Heart left ventricle (tissue), 16 donors: ENCODE measurements around the gene SLC16A10. TPM values are rescaled to one million over a fixed set of nuclear protein-coding genes. Genes with fewer than 3 reads are reported as not detected.

Experiments
- ATAC-seq, 4 donors: fragments of 200-7000 bp; cut with Tn5 transposase; one replicate each; pipeline ENCODE4 v1.9.1; 2020 to 2022; ENCODE audit warnings: moderate library complexity in 4 of 4, mild to moderate bottlenecking in 3 of 4, moderate number of reproducible peaks in 1 of 4
- DNase-seq, 5 donors: peaks; one replicate each; pipeline ENCODE4 v3.0.0-alpha.2; 2020
- H3K27ac ChIP-seq, 12 donors: fragments of 200-600 bp; sonication (generic) in 4 of 12; one replicate each; pipeline versions ENCODE4 v1.5.0 to v1.8.0; 2016 to 2022; ENCODE audit warnings: mild to moderate bottlenecking in 2 of 12
- H3K27me3 ChIP-seq, 9 donors: fragments of 200-600 bp; sonication (generic) in 2 of 9; one replicate each; pipeline versions ENCODE4 v1.5.1 to v1.8.0; 2016 to 2022; ENCODE audit warnings: mild to moderate bottlenecking in 3 of 9
- H3K36me3 ChIP-seq, 9 donors: fragments of 200-600 bp; sonication (generic) in 2 of 9; one replicate each; pipeline versions ENCODE4 v1.5.0 to v1.8.0; 2018 to 2022; ENCODE audit warnings: mild to moderate bottlenecking in 2 of 9
- H3K4me1 ChIP-seq, 12 donors: fragments of 200-600 bp; sonication (generic) in 4 of 12; one replicate each; pipeline versions ENCODE4 v1.5.0 to v1.8.0; 2016 to 2022; ENCODE audit warnings: mild to moderate bottlenecking in 3 of 12
- H3K4me3 ChIP-seq, 12 donors: fragments of 200-600 bp; sonication (generic) in 4 of 12; one replicate each; pipeline versions ENCODE4 v1.5.0 to v1.8.0; 2017 to 2022; ENCODE audit warnings: mild to moderate bottlenecking in 9 of 12, moderate library complexity in 4 of 12
- H3K9me3 ChIP-seq, 12 donors: fragments of 200-600 bp; sonication (generic) in 4 of 12; one replicate each; pipeline versions ENCODE4 v1.5.0 to v1.8.0; 2016 to 2022; ENCODE audit warnings: mild to moderate bottlenecking in 1 of 12
- CTCF ChIP-seq, 12 donors: fragments of 200-600 bp; sonication (generic) in 4 of 12; IDR thresholded peaks; one replicate each; pipeline versions ENCODE4 v1.5.0 to v1.8.0; 2018 to 2022; ENCODE audit warnings: antibody characterized with exemption in 12 of 12, mild to moderate bottlenecking in 5 of 12
- POLR2A ChIP-seq, 2 donors: fragments of 450-650 bp; IDR thresholded peaks; one replicate each; pipeline ENCODE4 v1.6.1; 2017; ENCODE audit warnings: antibody characterized with exemption in 2 of 2, mild to moderate bottlenecking in 2 of 2, moderate library complexity in 2 of 2
- WGBS, 4 donors: extraction: QIAGEN DNeasy Blood & Tissue Kit in 2 of 4; methylation state at CpG; one replicate each; pipeline versions ENCODE4 v1.1.5 to v1.1.7; 2013 to 2018; 5-methylcytosine and 5-hydroxymethylcytosine counted together
- intact Hi-C, 10 donors: fragments of 100-400 bp; cut with DNase I; formaldehyde crosslinking; loops; one replicate each; pipeline versions ENCODE4 v1.11.1 to v1.14.2; 2022
- polyA plus RNA-seq, 2 donors: library from polyadenylated mRNA; stranded (reverse); fragments of 200-250 nt; gene quantifications; one replicate each; pipeline ENCODE4 v1.2.3, GENCODE V29; 2013
- total RNA-seq, 9 donors: library from RNA; depleted of rRNA in 2 of 9; stranded (reverse); fragments of >200 nt in 2 of 9; fragmentation: NEBNext Ultra II Directional in 3 of 9; extraction: Animal tissue kit (Norgen Biotek cat#: 25700) in 3 of 9; gene quantifications; one replicate each; pipeline versions ENCODE4 v1.1.0 to v1.2.4, GENCODE V29; 2016 to 2023
- donor health status: ischemic (EF 13 %, LVEDD 7.1; RV severe dilation, severe dysfunction).
- donor health status: healthy with polysubstance abuse.
- donor health status: DM: no; HTN: yes; CAD: no.
- donor health status: DM: no; HTN: no; CAD: no.
- donor health status: ischemic (EF 25% LVEDD 6.9; RV normal size, moderate dysfunction).
- donor health status: ischemic (EF 25% LVEDD 5.7; RV mildly dilated, moderate dysfunction).
- donor health status: healthy.
- donor health status: DM: yes; HTN: yes; CAD: no.
- donor health status: ischemic (EF 35%, LVEDD 5.7; RV mildly dilated, moderate dysfunction).
- donor health status: nonischemic (EF 11% LVEDD 7.7; RV severe dilation, severe dysfunction).
- donor health status: DM: yes; HTN: yes; CAD: no.
- donor health status: PGD.
- donor health status: ischemic (EF 29% LVEDD 5.4; RV normal size, mild dysfunction).
- donor health status: nonischemic (EF 23%, LVEDD 6.1; RV moderate dilation, normal function).

Gene SLC16A10
- total and polyA plus RNA-seq, 11 donors, result 1.9 to 16.7 (median 6.6) TPM

DNA sequence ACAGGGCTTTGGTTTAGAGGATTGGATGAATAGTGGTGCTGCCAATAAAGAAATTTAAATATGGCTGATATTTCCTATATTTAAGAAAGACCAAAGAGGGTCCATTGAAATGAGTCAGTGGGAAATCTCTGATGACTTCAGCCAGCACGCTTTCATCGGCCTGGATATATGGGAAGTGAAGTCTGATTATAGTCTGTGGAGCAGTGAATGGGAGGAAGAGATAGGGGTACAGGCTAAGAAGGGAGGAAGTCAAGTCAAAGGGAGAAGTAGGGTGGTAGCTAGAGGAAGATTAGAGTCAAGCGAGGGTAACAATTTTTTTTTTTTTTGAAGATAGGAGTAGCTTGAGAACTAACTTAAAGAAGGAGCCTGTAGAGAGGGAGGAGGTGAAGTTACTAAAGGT is 22.7 kb downstream of the SLC16A10 start:
- no peak overlapping the region for H3K4me3 ChIP-seq
- ATAC-seq (no peak), DNase-seq (no peak)
- no peak overlapping the region for H3K27ac ChIP-seq
- H3K27me3 ChIP-seq, result no peaks in the 10 kb centered on the region
- H3K36me3 ChIP-seq, result no peaks in the 10 kb centered on the region
- intact Hi-C loops, result no loop called here
- peaks cover 0 to 28% (median 10%) of the 10 kb centered on the region in 12 donors for H3K4me1 ChIP-seq
- WGBS, 4 donors, result 52 to 60% (median 57%) methylated on average over 3 of the region's 3 CpGs
- no peak for TF ChIP-seq CTCF (IDR thresholded peaks at IDR 0.05)
- peaks cover 0 to 16% (median 2%) of the 10 kb centered on the region in 12 donors for H3K9me3 ChIP-seq

- Histone ChIP-seq H3K27me3 (no peaks in the 10 kb centered on the region), H3K4me1 (peaks cover 0 to 28% (median 8%) of the 10 kb centered on the region in 12 donors), H3K27ac (peak overlapping the region in 11 of 12 donors; percentile 11 to 91 (median 58)), H3K4me3 (peak overlapping the region in 1 of 12 donors; percentile 3), H3K9me3 (no peaks in the 10 kb centered on the region), H3K36me3 (no peaks in the 10 kb centered on the region)
- DNase-seq (peak; percentile 32 to 66 (median 59)), ATAC-seq (peak; percentile 79 to 94 (median 93))
- WGBS, 4 donors, result 33 to 38% (median 37%) methylated on average over 7 of the region's 7 CpGs
- intact Hi-C loops, result no loop called here
- no peak for TF ChIP-seq CTCF (IDR thresholded peaks at IDR 0.05)
- no peak for TF ChIP-seq POLR2A (IDR thresholded peaks at IDR 0.05)
Observed at GRCh38 chr6:111113336-111114086, 26.2 kb downstream of the SLC16A10 start.

GRCh38 chr6:111114087-111114443 is 26.8 kb downstream of the SLC16A10 start:
- Histone ChIP-seq H3K36me3 (no peaks in the 10 kb centered on the region), H3K4me3 (peak overlapping the region in 1 of 12 donors; percentile 3), H3K4me1 (peaks cover 0 to 28% (median 8%) of the 10 kb centered on the region in 12 donors), H3K27me3 (no peaks in the 10 kb centered on the region), H3K27ac (peak overlapping the region in 10 of 12 donors; percentile 11 to 91 (median 60)), H3K9me3 (no peaks in the 10 kb centered on the region)
- WGBS, 4 donors, result 34 to 42% (median 39%) methylated on average over 2 of the region's 2 CpGs
- DNase-seq (no peak), ATAC-seq (peak in 1 of 4 donors; percentile 15)
- intact Hi-C loops, result no loop called here
- TF ChIP-seq POLR2A (IDR thresholded peaks at IDR 0.05) (no peak), CTCF (IDR thresholded peaks at IDR 0.05) (no peak)

DNA sequence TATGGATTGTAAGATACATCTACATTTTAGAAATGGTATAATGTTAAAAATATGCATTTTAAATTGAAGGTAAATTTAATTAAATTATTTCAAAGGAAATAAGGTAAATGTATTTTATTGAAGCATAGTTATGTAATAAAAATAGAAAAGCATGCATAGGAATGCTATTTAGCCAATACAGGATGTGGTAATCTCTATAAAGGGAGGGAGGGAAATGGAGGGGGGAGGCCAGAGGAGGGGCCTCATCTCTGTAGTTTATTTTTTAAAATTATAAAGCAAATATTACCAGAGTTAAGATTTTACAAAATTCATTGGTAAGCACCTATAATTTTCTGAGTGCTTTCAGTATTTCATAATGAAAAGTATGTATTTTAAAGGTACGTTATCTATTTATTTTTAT is 27.2 kb downstream of the SLC16A10 start:
- H3K4me1 ChIP-seq, result peaks cover 0 to 28% (median 8%) of the 10 kb centered on the region in 12 donors
- peaks cover 0 to 3% (median 0%) of the 10 kb centered on the region in 12 donors for H3K9me3 ChIP-seq
- no peak for ATAC-seq
- intact Hi-C loops, result no loop called here
- TF ChIP-seq CTCF (IDR thresholded peaks at IDR 0.05) (no peak), POLR2A (IDR thresholded peaks at IDR 0.05) (no peak)
- no peak for DNase-seq
- H3K27ac ChIP-seq, result peak overlapping the region in 9 of 12 donors; percentile 11 to 91 (median 62)
- H3K27me3 ChIP-seq, result no peaks in the 10 kb centered on the region
- 33 to 65% (median 60%) methylated on average over 1 of the region's 1 CpG for WGBS, 4 donors
- H3K36me3 ChIP-seq, result no peaks in the 10 kb centered on the region
- H3K4me3 ChIP-seq, result no peak overlapping the region
